Common myeloid progenitor, CD34-positive (primary cell): Measurements from ENCODE around the gene RPL10A.
"Not testable (repeated sequence)": the region's sequence is repeated elsewhere in the genome, so short reads cannot be mapped to it uniquely, and the experiment has no call there.

Source experiments
- CTCF ChIA-PET: fragments of 350-600 bp; sonication (Branson Sonifier 250); formaldehyde crosslinking; loops from one replicate; lab custom pipeline; 2021; ENCODE audit warnings: antibody characterized with exemption; lab: Charles Lee
- POLR2A ChIA-PET: fragments of 350-600 bp; sonication (Branson Sonifier 250); formaldehyde crosslinking; loops from one replicate; lab custom pipeline; 2021; ENCODE audit warnings: antibody characterized with exemption; lab: Charles Lee
- DNase-seq, 3 donors: peaks; one replicate each; pipeline versions ENCODE4 v3.0.0 to v3.0.0-alpha.2; 2013
- H3K27ac ChIP-seq, 2 experiments: 1 replicate in 1 of 2; 2 replicates in 1 of 2; pipeline ENCODE4 v1.7.0; 2013; ENCODE audit warnings: inconsistent platforms in 2 of 2, low read length in 2 of 2, mild to moderate bottlenecking in 2 of 2, low read depth in 1 of 2, moderate library complexity in 1 of 2; ENCODE audit not compliant: severe bottlenecking in 2 of 2, insufficient read depth in 1 of 2, poor library complexity in 1 of 2
- H3K27me3 ChIP-seq, 5 experiments: replicated peaks in 2 of 5; 1 replicate in 3 of 5; 2 replicates in 2 of 5; pipeline versions ENCODE4 v1.6.1 to v1.7.0; 2013; ENCODE audit warnings: low read length in 4 of 5, mild to moderate bottlenecking in 2 of 5, moderate library complexity in 2 of 5, inconsistent platforms in 1 of 5; ENCODE audit not compliant: insufficient read depth in 5 of 5, control insufficient read depth in 4 of 5
- H3K36me3 ChIP-seq, 4 experiments: 1 replicate in 2 of 4; 2 replicates in 2 of 4; pipeline versions ENCODE4 v1.6.1 to v1.7.0; 2013; ENCODE audit warnings: low read length in 3 of 4, control low read depth in 1 of 4, mild to moderate bottlenecking in 1 of 4; ENCODE audit not compliant: control insufficient read depth in 4 of 4, insufficient read depth in 4 of 4
- H3K4me1 ChIP-seq, 4 experiments: 1 replicate in 3 of 4; 2 replicates in 1 of 4; pipeline versions ENCODE4 v1.6.1 to v1.7.1; 2013; ENCODE audit warnings: low read length in 3 of 4, mild to moderate bottlenecking in 3 of 4, control low read depth in 1 of 4, inconsistent platforms in 1 of 4, moderate library complexity in 1 of 4; ENCODE audit not compliant: control insufficient read depth in 4 of 4, insufficient read depth in 4 of 4; ENCODE audit errors: control extremely low read depth in 1 of 4
- H3K4me3 ChIP-seq, 7 experiments: 1 replicate in 4 of 7; 2 replicates in 3 of 7; pipeline versions ENCODE4 v1.5.1 to v1.7.0; 2013; ENCODE audit warnings: mild to moderate bottlenecking in 7 of 7, low read length in 6 of 7, moderate library complexity in 6 of 7, inconsistent platforms in 2 of 7, low read depth in 2 of 7, control low read depth in 1 of 7; ENCODE audit not compliant: insufficient read depth in 4 of 7, control insufficient read depth in 1 of 7; ENCODE audit errors: extremely low read depth in 1 of 7
- H3K9me3 ChIP-seq, 5 experiments: 1 replicate in 4 of 5; 2 replicates in 1 of 5; pipeline versions ENCODE4 v1.6.1 to v1.7.1; 2013; ENCODE audit warnings: low read length in 4 of 5, mild to moderate bottlenecking in 2 of 5, inconsistent platforms in 1 of 5, low read depth in 1 of 5, moderate library complexity in 1 of 5; ENCODE audit not compliant: control insufficient read depth in 4 of 5, insufficient read depth in 2 of 5; ENCODE audit errors: control extremely low read depth in 1 of 5
- whole genome bisulfite sequencing: methylation state at CpG from one replicate; pipeline ENCODE4 v1.1.5; 2013; ENCODE audit not compliant: insufficient coverage; 5-methylcytosine and 5-hydroxymethylcytosine counted together

RPL10A gene

GRCh38 chr6:35427851-35428321 lies 40.3 kb upstream of the RPL10A start:
- no peaks in the 10 kb centered on the region for H3K27me3 ChIP-seq
- POLR2A ChIA-PET = no interaction called here
- CTCF ChIA-PET = interaction anchor here (0.7 to 1.9 kb wide), 4 partner anchors 8 to 22 kb away, joined by 3 to 5 read pairs (median 4); no protein-coding TSS in a partner anchor
- H3K4me3 ChIP-seq = no peak overlapping the region
- WGBS = 100% methylated on average over 5 of the region's 9 CpGs
- H3K36me3 ChIP-seq = peaks cover 0 to 6% (median 0%) of the 10 kb centered on the region in 4 experiments
- DNase-seq = no peak
- H3K27ac ChIP-seq = no peak overlapping the region
- peaks cover 1 to 31% (median 17%) of the 10 kb centered on the region in 5 experiments for H3K9me3 ChIP-seq
- peaks cover 0 to 13% (median 10%) of the 10 kb centered on the region in 4 experiments for H3K4me1 ChIP-seq

DNA sequence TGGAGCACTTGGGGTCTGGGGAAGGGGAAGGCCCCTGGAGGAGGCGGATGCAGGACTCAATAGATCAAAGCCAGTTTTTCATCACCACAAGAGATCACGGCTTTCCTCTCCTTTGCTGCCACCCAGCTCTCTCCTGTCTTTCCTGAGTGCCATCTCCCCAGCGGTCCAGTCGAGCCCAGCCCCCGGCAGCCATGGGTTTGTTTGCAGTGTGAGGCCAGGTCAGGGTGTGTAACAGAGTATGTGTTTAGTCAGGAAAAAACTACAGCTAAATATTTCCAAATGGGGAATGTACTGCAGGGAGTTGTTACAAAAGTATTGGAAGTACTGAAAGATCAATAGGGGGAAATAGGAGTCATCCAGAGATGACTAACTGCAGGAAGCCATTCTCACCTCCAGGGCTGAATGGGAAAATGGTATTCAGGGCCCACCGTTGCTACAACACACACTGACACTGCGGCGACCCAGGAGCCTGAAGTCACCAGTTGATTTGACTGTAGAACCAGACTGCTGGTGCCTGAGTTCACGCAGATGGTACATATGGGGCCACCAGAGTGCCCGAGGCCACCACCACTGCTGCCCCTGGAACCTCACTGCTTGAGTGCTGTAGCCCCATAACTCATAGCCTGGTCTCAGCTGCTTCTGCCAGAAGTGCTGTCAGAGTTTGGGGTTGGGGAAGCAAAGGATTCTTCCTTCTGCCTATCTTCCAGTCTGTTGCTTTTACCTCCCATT lies 39.6 kb upstream of the RPL10A start:
- H3K4me1 ChIP-seq = peaks cover 0 to 13% (median 10%) of the 10 kb centered on the region in 4 experiments
- H3K4me3 ChIP-seq = no peak overlapping the region
- no peak overlapping the region for H3K27ac ChIP-seq
- H3K36me3 ChIP-seq = peaks cover 0 to 6% (median 0%) of the 10 kb centered on the region in 4 experiments
- ChIA-PET POLR2A (no interaction called here), CTCF (interaction anchor here (0.7 to 1.4 kb wide), 2 partner anchors 9 to 21 kb away, joined by 3 to 5 read pairs; no protein-coding TSS in a partner anchor)
- peaks cover 1 to 31% (median 17%) of the 10 kb centered on the region in 5 experiments for H3K9me3 ChIP-seq
- H3K27me3 ChIP-seq = no peaks in the 10 kb centered on the region
- WGBS = 97% methylated on average over 8 of the region's 10 CpGs
- no peak for DNase-seq

DNA sequence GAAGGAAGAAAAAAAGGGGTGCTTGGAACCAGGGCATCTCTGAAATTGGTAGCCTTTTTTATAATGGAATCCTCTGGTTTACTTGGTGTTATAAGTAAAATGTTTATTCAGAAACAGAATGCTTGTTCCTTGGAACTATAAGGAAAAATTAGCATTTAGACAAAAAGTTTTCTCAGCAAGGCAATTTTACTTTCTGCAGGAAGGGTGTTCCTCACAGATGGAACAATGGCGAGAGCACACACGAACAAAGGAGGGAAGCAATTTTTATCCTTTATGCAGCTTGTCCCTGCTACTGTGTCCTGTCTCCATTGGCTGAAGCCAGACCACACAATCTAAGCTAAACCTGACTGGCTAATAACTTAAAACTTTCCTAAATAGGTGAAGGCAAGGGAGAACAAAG lies 38.7 kb upstream of the RPL10A start:
- WGBS = 97% methylated on average over 2 of the region's 2 CpGs
- ChIA-PET POLR2A (no interaction called here), CTCF (interaction anchor here (1.0 kb wide), 1 partner anchor 9 kb away, joined by 3 read pairs; no protein-coding TSS in a partner anchor)
- DNase-seq = peak in 2 of 3 donors; percentile 6 to 23
- no peak overlapping the region for H3K4me3 ChIP-seq
- peaks cover 0 to 13% (median 10%) of the 10 kb centered on the region in 4 experiments for H3K4me1 ChIP-seq
- no peak overlapping the region for H3K27ac ChIP-seq
- H3K27me3 ChIP-seq = no peaks in the 10 kb centered on the region
- peaks cover 1 to 31% (median 17%) of the 10 kb centered on the region in 5 experiments for H3K9me3 ChIP-seq
- peaks cover 0 to 3% (median 0%) of the 10 kb centered on the region in 4 experiments for H3K36me3 ChIP-seq

- no peak overlapping the region for H3K27ac ChIP-seq
- no peaks in the 10 kb centered on the region for H3K36me3 ChIP-seq
- DNase-seq = no peak
- H3K27me3 ChIP-seq = peaks cover 0 to 3% (median 0%) of the 10 kb centered on the region in 5 experiments
- H3K4me1 ChIP-seq = no peaks in the 10 kb centered on the region
- no peak overlapping the region for H3K4me3 ChIP-seq
- ChIA-PET CTCF (interaction anchor here (0.9 to 1.7 kb wide), 3 partner anchors 16 to 19 kb away, joined by 3 to 4 read pairs (median 4); no protein-coding TSS in a partner anchor), POLR2A (no interaction called here)
- peaks cover 1 to 31% (median 17%) of the 10 kb centered on the region in 5 experiments for H3K9me3 ChIP-seq
- 95% methylated on average over 3 of the region's 4 CpGs for WGBS
Measured at GRCh38 chr6:35432291-35432690, 35.9 kb upstream of the RPL10A start.

GRCh38 chr6:35432702-35433101 lies 35.5 kb upstream of the RPL10A start:
- no CpG with 5 or more reads among the region's 3 CpGs for WGBS
- POLR2A ChIA-PET = not testable (repeated sequence)

DNA sequence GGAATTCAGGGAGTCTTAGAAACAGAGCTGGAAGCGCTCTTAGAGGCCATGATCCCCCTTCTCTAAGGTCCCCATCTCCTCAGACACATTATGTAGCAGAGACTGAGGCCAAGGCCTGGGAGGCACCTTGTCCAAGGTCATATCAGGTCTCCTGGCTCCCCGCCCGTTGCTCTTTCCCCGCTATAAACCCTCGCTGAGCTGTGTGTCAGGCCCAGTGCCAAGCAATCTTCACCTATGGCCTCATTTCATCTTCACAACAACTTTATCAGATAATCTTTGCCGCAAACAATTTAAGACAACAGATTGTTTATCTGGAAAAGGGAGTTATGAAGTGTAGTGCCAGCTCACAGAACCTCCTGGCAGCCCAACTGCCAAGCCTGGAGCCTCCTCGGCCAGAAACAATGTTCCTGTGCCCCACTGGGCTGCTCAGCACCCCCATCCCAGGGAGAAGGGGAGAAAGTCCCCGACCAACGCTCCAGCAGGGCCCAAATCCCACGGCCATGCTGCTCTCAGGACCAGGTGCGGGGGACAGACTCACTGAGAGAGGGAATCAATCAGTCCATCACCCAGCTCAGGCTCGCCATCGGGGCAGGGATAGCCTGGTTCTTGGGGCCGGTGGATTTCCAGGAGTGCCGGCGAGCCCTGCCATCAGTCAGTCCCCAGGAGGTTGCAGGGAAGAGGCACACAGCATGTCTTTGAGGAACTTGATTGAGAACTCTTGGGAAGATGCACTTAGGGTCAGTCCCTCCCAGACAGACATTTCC lies 32.9 kb upstream of the RPL10A start:
- peaks cover 0 to 3% (median 0%) of the 10 kb centered on the region in 5 experiments for H3K27me3 ChIP-seq
- ChIA-PET CTCF (interaction anchor here (0.6 to 0.8 kb wide), 2 partner anchors 13 to 31 kb away, joined by 3 read pairs; no protein-coding TSS in a partner anchor), POLR2A (no interaction called here)
- H3K27ac ChIP-seq = no peak overlapping the region
- no peak for DNase-seq
- 97% methylated on average over 10 of the region's 16 CpGs for WGBS
- H3K36me3 ChIP-seq = no peaks in the 10 kb centered on the region
- H3K9me3 ChIP-seq = peaks cover 0 to 3% (median 2%) of the 10 kb centered on the region in 5 experiments
- no peaks in the 10 kb centered on the region for H3K4me1 ChIP-seq
- H3K4me3 ChIP-seq = no peak overlapping the region

More at GRCh38 chr6:35432702-35433101, 35.5 kb upstream of the RPL10A start:
- H3K4me1 ChIP-seq, H3K27ac ChIP-seq, DNase-seq, H3K27me3 ChIP-seq, H3K4me3 ChIP-seq, H3K36me3 ChIP-seq: not testable (repeated sequence)
- H3K9me3 ChIP-seq = peaks cover 1 to 28% (median 17%) of the 10 kb centered on the region in 5 experiments
- CTCF ChIA-PET = interaction anchor here (0.9 to 1.7 kb wide), 3 partner anchors 16 to 18 kb away, joined by 3 to 4 read pairs (median 4); no protein-coding TSS in a partner anchor
